Fibroblast of lung (primary cell): ENCODE results near the gene ADRA1B. TPM values are rescaled to one million over a fixed set of nuclear protein-coding genes. Genes with fewer than 3 reads are reported as not detected.

Experiments
- DNase-seq, 2 donors: peaks; one replicate each; pipeline versions ENCODE4 v3.0.0 to v3.0.0-alpha.2; 2010; ENCODE audit warnings: low read depth in 2 of 2
- H2AFZ ChIP-seq: 2 replicates; pipeline ENCODE4 v1.5.1; 2012; ENCODE audit warnings: low read length, control low read depth, inconsistent platforms
- H3K27ac ChIP-seq: 2 replicates; pipeline ENCODE4 v1.5.1; 2011; ENCODE audit warnings: low read length, control low read depth; ENCODE audit not compliant: insufficient read depth
- H3K27me3 ChIP-seq: 2 replicates; pipeline ENCODE4 v1.5.1; 2011; ENCODE audit warnings: mild to moderate bottlenecking, low read length; ENCODE audit not compliant: control insufficient read depth, insufficient read depth
- H3K36me3 ChIP-seq: 2 replicates; pipeline ENCODE4 v1.5.1; 2011; ENCODE audit warnings: low read length; ENCODE audit not compliant: control insufficient read depth, insufficient read depth
- H3K4me1 ChIP-seq: 2 replicates; pipeline ENCODE4 v1.5.1; 2011; ENCODE audit warnings: low read length; ENCODE audit not compliant: control insufficient read depth, insufficient read depth; ENCODE audit errors: extremely low read depth
- H3K4me2 ChIP-seq: 2 replicates; pipeline ENCODE4 v1.5.1; 2011; ENCODE audit warnings: low read length, control low read depth; ENCODE audit not compliant: insufficient read depth; ENCODE audit errors: extremely low read depth
- H3K4me3 ChIP-seq, 4 experiments: fragments of 200-600 bp in 1 of 4; sonication (generic) in 1 of 4; replicated peaks in 1 of 4; 2 replicates each; pipeline ENCODE4 v1.5.1; 2011 to 2016; ENCODE audit warnings: low read length in 4 of 4, low read depth in 3 of 4, mild to moderate bottlenecking in 3 of 4, control low read depth in 2 of 4, inconsistent platforms in 1 of 4, mixed read lengths in 1 of 4; ENCODE audit not compliant: insufficient read depth in 1 of 4; ENCODE audit errors: control extremely low read depth in 1 of 4
- H3K79me2 ChIP-seq: 2 replicates; pipeline ENCODE4 v1.5.1; 2012; ENCODE audit warnings: mild to moderate bottlenecking, low read length, inconsistent platforms; ENCODE audit not compliant: control insufficient read depth, insufficient read depth
- H3K9ac ChIP-seq: 2 replicates; pipeline ENCODE4 v1.5.1; 2011; ENCODE audit warnings: mild to moderate bottlenecking, low read length, control low read depth; ENCODE audit not compliant: insufficient read depth
- H3K9me3 ChIP-seq: 2 replicates; pipeline ENCODE4 v1.5.1; 2012; ENCODE audit warnings: low read depth, low read length; ENCODE audit not compliant: control insufficient read depth, insufficient read depth
- H4K20me1 ChIP-seq: 2 replicates; pipeline ENCODE4 v1.5.1; 2011; ENCODE audit warnings: low read length; ENCODE audit not compliant: control insufficient read depth, insufficient read depth; ENCODE audit errors: extremely low read depth
- EZH2 ChIP-seq: IDR thresholded peaks from 2 replicates; pipeline ENCODE4 v1.5.1; 2012; ENCODE audit warnings: low read length, control low read depth, mild to moderate bottlenecking; ENCODE audit errors: missing control alignments
- polyA plus RNA-seq, 2 donors: library from polyadenylated mRNA; depleted of rRNA in 1 of 2; stranded (reverse) in 1 of 2; unstranded in 1 of 2; fragments of >200 nt; gene quantifications; 2 replicates each; pipeline ENCODE4 v1.2.1, GENCODE V29; 2011 to 2012; ENCODE audit warnings: missing spikeins in 1 of 2
- total RNA-seq: library from RNA; depleted of rRNA; stranded (reverse); fragments of >200 nt; gene quantifications from 2 replicates; pipeline ENCODE4 v1.2.1, GENCODE V29; 2014
- TF ChIP-seq, protein P1 (sequence below), 2 donors: IDR thresholded peaks in 1 of 2; conservative IDR thresholded peaks in 1 of 2; 1 replicate in 1 of 2; 2 replicates in 1 of 2; pipeline ENCODE4 v1.5.1; 2011 to 2012; ENCODE audit warnings: low read length in 2 of 2, control low read depth in 1 of 2, inconsistent platforms in 1 of 2, low read depth in 1 of 2, mild to moderate bottlenecking in 1 of 2

The ADRA1B gene
- total and polyA plus RNA-seq, 2 donors (not counting 1 experiment from before 2014, with no cell fraction given): 0.99 to 1.7 TPM

DNA sequence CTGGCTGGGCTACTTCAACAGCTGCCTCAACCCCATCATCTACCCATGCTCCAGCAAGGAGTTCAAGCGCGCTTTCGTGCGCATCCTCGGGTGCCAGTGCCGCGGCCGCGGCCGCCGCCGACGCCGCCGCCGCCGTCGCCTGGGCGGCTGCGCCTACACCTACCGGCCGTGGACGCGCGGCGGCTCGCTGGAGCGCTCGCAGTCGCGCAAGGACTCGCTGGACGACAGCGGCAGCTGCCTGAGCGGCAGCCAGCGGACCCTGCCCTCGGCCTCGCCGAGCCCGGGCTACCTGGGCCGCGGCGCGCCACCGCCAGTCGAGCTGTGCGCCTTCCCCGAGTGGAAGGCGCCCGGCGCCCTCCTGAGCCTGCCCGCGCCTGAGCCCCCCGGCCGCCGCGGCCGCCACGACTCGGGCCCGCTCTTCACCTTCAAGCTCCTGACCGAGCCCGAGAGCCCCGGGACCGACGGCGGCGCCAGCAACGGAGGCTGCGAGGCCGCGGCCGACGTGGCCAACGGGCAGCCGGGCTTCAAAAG, 55.7 kb downstream of the ADRA1B start:
- Histone ChIP-seq H3K4me2 (no peak overlapping the region), H3K9ac (no peak overlapping the region), H3K4me1 (peaks cover 8% of the 10 kb centered on the region), H3K4me3 (peak overlapping the region in 1 of 4 experiments; percentile 23), H3K79me2 (no peaks in the 10 kb centered on the region), H3K27me3 (no peaks in the 10 kb centered on the region), H2AFZ (peak overlapping the region; percentile 34), H3K27ac (no peak overlapping the region), H3K9me3 (no peaks in the 10 kb centered on the region), H3K36me3 (no peaks in the 10 kb centered on the region), H4K20me1 (no peaks in the 10 kb centered on the region)
- TF ChIP-seq EZH2: no peak
- TF ChIP-seq, protein P1, sequence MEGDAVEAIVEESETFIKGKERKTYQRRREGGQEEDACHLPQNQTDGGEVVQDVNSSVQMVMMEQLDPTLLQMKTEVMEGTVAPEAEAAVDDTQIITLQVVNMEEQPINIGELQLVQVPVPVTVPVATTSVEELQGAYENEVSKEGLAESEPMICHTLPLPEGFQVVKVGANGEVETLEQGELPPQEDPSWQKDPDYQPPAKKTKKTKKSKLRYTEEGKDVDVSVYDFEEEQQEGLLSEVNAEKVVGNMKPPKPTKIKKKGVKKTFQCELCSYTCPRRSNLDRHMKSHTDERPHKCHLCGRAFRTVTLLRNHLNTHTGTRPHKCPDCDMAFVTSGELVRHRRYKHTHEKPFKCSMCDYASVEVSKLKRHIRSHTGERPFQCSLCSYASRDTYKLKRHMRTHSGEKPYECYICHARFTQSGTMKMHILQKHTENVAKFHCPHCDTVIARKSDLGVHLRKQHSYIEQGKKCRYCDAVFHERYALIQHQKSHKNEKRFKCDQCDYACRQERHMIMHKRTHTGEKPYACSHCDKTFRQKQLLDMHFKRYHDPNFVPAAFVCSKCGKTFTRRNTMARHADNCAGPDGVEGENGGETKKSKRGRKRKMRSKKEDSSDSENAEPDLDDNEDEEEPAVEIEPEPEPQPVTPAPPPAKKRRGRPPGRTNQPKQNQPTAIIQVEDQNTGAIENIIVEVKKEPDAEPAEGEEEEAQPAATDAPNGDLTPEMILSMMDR (conservative IDR thresholded peaks at IDR 0.05 in 1 of 2, IDR thresholded peaks at IDR 0.05 in 1 of 2; ENCODE audit: low read depth in 1 of 2, low read length in 2 of 2): no peak
- DNase-seq: peak in 1 of 2 donors; percentile 28

DNA sequence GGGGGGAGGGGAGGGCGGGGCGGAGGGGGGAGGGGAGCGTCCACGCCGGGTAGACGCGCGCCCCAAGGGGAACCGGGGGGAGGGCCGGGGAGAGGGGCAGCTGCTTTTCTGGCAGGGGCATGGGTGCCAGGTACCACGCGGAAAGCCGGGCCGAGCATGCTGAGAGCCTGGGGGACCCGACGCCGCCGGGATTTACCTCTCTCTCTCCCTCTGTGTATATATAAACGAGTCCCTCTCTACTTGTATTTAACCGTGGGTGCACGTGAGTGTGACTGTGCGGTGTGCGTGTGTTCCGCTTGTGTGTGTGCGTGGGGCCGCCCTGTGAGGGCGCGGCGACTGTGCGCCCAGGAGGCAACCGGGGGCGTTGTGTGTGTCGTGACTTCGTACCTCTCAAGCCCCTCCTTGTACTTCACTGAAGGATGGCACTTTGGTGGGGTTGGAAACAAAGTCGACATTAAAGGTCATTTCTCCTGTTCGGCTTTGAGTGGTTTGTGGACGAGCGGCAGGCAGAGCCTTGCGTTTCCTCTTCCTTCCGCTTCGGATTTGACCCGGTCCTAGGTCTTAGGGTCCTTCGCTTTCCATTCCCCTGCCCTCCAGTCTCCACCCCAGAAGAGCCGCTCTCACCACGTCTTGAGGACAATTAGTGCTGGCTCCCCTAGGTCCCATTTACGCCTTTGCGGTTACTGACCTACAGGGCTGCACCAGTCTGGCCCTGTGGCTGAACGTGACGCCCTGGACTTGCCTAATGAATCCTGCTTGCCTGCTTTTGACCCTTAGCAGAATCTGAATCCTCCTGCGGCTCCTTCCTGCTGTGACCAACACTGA, 56.5 kb downstream of the ADRA1B start:
- Histone ChIP-seq H3K4me1 (peaks cover 8% of the 10 kb centered on the region), H4K20me1 (no peaks in the 10 kb centered on the region), H3K79me2 (no peaks in the 10 kb centered on the region), H3K9ac (no peak overlapping the region), H2AFZ (no peak overlapping the region), H3K4me2 (no peak overlapping the region), H3K4me3 (no peak overlapping the region), H3K27ac (no peak overlapping the region), H3K36me3 (no peaks in the 10 kb centered on the region), H3K9me3 (no peaks in the 10 kb centered on the region), H3K27me3 (no peaks in the 10 kb centered on the region)
- DNase-seq: no peak
- no peak for TF ChIP-seq EZH2
- TF ChIP-seq, protein P1 (conservative IDR thresholded peaks at IDR 0.05 in 1 of 2, IDR thresholded peaks at IDR 0.05 in 1 of 2; ENCODE audit: low read depth in 1 of 2, low read length in 2 of 2): no peak

DNA sequence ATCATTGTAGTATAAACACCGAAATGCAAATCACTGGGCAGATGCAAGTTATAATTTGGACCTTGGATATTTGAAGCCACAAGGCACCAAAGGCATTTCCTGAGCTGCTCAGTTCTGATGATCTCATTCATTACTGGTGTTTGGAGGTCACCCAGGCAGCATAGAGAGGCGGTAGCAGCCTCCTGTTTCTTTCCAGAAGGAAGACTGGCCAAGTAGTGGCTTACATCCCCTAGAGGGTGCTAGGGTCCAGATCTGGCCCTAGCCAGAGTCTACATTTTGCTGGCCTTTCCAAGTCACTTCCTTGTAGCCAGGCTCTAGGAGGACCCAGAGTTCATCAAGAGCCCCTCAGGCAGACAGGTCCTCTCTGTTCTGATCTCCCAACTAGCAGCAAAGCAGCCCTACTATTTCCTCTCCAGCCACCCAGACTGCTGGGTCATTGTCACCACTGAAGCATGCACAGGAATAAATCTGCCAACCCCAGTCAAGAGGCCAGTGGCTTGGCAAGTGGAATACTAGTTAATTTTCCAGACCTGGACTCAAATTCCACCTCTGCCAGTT, 59.3 kb downstream of the ADRA1B start:
- DNase-seq: peak; percentile 90 to 98
- Histone ChIP-seq H3K27me3 (no peaks in the 10 kb centered on the region), H3K9me3 (no peaks in the 10 kb centered on the region), H3K9ac (no peak overlapping the region), H3K4me2 (peak overlapping the region; percentile 36), H3K36me3 (no peaks in the 10 kb centered on the region), H3K4me3 (no peak overlapping the region), H3K27ac (peak overlapping the region; percentile 53), H3K4me1 (peaks cover 4% of the 10 kb centered on the region), H2AFZ (peak overlapping the region; percentile 33), H4K20me1 (no peaks in the 10 kb centered on the region), H3K79me2 (no peaks in the 10 kb centered on the region)
- TF ChIP-seq EZH2: no peak
- TF ChIP-seq, protein P1 (conservative IDR thresholded peaks at IDR 0.05 in 1 of 2, IDR thresholded peaks at IDR 0.05 in 1 of 2; ENCODE audit: low read depth in 1 of 2, low read length in 2 of 2): peak; percentile 55 to 59
